HG02610 (cell line): ENCODE results near the gene ATP8B4.
"Not testable (repeated sequence)": the region's sequence is repeated elsewhere in the genome, so short reads cannot be mapped to it uniquely, and the experiment has no call there.

ENCODE experiments used
- ATAC-seq: cut with Tn5 transposase; IDR thresholded peaks from one replicate; pipeline ENCODE4 v1.9.1; 2021; ENCODE audit warnings: mild to moderate bottlenecking, moderate library complexity; ENCODE audit not compliant: unreplicated experiment

The ATP8B4 gene, protein sequence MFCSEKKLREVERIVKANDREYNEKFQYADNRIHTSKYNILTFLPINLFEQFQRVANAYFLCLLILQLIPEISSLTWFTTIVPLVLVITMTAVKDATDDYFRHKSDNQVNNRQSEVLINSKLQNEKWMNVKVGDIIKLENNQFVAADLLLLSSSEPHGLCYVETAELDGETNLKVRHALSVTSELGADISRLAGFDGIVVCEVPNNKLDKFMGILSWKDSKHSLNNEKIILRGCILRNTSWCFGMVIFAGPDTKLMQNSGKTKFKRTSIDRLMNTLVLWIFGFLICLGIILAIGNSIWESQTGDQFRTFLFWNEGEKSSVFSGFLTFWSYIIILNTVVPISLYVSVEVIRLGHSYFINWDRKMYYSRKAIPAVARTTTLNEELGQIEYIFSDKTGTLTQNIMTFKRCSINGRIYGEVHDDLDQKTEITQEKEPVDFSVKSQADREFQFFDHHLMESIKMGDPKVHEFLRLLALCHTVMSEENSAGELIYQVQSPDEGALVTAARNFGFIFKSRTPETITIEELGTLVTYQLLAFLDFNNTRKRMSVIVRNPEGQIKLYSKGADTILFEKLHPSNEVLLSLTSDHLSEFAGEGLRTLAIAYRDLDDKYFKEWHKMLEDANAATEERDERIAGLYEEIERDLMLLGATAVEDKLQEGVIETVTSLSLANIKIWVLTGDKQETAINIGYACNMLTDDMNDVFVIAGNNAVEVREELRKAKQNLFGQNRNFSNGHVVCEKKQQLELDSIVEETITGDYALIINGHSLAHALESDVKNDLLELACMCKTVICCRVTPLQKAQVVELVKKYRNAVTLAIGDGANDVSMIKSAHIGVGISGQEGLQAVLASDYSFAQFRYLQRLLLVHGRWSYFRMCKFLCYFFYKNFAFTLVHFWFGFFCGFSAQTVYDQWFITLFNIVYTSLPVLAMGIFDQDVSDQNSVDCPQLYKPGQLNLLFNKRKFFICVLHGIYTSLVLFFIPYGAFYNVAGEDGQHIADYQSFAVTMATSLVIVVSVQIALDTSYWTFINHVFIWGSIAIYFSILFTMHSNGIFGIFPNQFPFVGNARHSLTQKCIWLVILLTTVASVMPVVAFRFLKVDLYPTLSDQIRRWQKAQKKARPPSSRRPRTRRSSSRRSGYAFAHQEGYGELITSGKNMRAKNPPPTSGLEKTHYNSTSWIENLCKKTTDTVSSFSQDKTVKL

DNA sequence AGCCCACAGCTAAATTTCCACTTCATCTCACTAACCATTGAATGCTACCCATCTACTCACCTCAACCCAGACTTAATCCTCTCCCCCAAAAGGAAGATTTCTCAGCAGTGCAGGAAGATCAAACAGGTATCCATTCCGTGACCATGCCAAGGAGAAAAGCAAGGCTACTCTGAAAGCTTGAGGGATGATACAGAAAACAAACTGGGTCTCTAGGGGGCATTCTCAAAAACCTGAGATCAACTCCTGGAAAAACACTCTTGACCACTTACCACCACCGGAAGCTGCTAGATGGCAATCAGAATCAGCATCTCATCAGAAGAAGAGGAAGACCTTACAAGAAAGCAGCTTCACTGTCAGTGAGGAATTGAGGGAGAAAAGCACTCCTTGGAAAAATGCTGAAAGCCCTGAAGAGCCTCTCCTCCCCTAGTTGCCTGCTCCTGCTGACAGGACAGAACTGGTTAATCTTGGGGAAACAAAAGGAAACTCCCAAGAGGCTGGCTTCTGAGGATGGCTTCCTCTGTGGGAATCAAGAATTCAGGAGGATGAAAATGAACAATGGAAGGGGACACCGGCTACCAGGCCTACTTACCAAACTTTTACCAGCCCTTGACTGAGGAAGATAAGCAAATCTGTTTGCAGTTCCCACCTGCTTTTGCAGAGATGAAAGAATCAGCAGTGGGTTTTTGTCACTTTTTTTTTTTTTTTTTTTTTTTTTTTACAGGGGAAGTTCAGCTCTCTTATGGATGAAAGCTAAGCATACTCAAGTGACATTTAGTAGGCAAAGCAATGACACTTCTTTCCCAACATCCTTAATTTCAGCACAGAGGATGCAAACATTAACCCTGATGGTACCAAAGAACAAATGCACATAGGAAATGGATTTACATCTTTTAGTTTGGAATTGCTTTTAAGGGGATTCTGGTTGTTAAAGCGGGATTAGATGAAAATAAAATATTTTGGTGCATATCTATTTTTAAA is at the start of gene ATP8B4:
Gene ATP8B4 (minus strand): TSS at position 171 of the 978 bp plus-strand sequence. CDS start 12,267 bp downstream, outside the sequence.
- ATAC-seq: no peak

DNA sequence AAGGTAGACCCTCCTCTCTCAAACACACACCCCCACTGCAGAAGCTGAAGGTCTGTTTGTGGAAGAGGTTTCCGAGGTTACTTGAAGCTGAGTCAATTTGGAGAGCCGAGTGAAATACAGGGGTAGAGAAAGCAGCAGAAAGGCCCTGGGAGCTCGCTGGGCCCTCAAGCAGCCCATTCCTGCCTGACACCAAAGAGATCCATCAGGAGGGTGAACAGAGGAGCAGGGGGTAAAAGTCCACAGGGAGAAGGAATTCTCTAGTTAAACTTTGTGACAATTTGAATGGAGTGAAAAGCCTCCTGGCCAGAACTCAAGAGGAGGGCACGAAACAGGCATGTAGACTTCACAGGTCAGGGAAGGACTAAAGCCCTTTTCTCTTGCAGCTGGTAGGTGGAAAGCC is 49.3 kb upstream of the ATP8B4 start:
- ATAC-seq: no peak

DNA sequence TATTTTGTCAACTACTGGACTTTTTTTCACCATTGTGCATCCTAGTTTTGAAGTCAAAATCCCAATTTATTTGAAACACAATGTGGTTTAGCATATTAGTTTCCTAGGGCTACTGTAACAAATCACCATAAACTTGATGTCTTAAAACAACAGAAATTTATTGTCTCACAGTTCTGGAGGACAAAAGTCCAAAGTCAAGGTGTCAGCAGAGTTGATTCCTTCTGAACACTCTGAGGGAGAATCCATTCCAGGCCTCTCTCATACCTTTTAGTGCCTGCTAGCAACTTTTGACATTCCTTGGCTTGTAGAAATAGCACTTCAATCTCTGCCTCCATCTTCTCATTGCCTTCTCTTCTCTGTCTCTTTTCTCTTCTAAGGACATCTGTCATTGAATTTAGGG is 48.1 kb upstream of the ATP8B4 start:
- no peak for ATAC-seq

DNA sequence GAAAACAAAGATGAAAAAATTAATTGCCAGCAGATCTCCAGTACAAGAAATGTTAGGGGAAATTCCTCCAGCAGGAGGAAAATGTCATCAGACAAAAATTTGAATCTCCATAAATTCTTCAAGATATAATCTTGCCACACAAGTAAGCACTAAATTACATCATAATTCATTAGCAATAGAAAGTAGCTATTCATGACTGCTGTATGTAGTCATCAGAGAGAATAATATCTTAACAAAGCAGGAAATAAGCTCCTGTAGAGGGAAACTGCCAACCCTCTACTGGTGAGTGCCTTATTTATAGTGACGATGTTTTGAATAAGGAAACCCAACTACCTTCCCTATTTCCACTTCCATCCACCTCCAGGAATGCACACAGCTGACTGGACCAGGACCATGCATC is 47.2 kb upstream of the ATP8B4 start:
- ATAC-seq: no peak

DNA sequence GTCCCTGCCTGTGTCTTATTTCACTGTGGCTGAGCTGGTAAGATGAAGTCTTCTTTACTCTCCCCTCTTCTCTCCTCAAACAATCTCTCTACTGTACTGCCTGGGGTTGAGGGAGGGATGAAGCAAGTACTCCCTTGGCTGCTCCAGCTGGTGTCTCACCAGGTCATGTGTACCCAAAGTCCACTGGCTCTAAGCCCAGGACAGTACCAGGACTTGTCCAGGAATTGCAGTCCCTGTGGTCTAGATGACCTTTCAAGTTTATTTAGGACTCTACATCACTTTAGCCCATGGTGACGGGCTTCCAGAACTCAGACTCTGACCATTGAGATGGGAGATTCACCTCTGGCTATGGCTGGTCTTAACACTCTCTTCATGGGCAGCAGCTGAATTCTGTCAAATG is 45.4 kb upstream of the ATP8B4 start:
- no peak for ATAC-seq

DNA sequence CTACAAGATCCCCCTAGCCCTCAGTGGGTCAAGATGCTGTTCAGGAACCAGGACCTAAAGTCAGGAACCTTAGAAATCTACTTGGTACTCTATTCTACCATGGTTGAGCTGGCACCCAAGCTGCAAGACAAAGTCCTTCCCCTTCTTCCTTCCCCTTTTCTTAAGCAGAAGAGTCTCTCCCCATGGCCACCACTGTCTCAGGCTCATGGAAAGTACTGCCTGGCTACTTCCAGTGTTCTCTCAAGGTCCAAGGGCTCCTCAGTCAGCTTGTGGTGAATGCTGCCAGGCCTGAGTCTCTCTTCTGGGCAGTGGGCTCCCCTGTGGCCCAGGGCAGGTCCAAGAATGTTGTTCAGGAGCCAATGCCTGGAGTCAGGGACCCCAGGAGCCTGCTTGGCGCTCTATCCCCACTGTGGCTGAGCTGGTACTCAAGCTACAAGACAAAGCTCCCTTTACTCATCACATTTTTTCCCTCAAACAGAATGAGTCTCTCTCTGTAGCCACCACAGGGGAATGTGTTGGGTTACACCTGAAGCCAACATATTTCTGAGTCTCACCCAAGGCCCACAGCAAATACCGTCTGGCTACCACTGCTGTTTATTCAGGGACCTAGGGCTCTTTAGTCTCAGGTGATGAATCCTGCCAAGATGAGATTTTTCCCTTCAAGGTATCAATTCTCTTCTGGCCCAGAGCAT is 44.8 kb upstream of the ATP8B4 start:
- ATAC-seq: no peak

DNA sequence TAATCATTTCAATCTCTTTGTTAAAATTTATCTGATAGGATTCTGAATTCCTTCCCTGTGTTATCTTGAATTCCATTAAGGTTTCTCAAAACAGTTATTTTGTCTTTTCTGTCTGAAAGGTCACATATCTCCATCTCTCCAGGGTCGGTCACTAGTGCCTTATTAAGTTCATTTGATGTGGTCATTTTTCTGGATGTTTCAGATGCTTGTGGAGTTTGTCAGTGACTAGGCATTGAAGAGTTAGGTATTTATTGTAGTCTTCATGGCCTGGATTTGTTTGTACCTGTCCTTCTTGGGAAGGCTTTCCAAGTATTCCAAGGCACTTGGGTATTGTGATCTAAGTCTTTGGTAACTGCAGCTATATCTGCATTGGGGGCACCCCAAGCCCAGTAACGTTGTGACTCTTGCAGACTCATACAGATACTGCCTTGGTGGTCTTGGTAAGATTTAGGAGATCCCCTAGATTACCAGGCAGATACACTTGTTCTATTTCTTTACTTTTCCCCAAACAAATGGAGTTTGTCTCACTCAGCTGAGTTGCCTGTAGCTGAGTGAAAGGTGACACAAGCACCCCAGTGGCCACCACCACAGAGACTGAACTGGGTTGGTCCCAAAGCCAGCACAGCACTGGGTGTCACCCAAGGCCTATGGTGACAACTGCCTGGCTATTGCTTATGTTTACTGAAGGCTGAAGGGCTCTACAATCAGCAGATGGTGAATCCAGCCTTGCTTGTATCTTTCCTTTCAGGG is 44.1 kb upstream of the ATP8B4 start:
- no peak for ATAC-seq

DNA sequence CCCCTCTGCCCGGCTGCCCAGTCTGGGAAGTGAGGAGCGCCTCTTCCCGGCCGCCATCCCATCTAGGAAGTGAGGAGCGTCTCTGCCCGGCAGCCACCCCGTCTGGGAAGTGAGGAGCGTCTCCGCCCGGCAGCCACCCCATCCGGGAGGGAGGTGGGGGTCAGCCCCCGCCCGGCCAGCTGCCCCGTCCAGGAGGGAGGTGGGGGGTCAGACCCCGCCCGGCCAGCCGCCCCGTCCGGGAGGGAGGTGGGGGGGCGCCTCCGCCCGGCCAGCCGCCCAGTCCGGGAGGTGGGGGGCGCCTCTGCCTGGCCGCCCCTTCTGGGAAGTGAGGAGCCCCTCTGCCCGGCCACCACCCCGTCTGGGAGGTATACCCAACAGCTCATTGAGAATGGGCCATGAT is 39.2 kb upstream of the ATP8B4 start:
- ATAC-seq: not testable (repeated sequence)

DNA sequence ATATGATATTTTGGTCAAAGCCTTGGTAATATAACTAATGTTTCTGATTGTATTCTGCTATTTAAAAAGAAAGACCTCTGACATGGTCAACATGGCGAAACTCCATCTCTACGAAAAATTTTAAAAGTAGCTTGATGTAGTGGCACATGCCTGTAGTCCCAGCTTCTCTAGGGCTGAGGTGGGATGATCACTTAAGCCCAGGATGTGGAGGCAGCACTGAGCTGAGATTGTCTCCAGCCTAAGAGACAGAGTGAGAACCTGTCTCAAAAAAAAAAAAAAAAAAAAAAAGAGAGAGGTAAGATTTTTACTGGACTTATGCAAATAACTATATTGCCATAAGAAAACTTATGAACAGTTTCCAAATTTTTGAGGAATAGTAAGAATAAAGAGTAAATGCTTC is 32.4 kb upstream of the ATP8B4 start:
- ATAC-seq: no peak

DNA sequence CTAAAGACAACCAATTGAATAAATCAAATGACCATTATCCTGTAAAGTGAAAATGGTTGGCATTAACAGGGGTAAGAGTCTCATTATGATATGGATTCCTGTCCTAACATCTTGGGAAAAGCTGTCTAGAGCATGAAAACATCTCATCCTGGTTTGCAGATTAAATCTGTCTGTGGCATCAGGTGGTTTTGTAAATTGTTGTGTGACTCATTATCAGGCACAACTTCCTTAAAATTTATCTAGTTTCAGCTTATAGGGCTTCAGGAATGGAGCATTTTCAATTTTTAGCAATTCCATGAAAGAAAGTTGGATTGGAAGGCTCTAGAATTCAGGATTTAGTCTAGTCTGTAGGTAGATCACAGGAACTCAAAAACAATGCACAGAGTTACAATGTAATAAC is 31.8 kb upstream of the ATP8B4 start:
- no peak for ATAC-seq

DNA sequence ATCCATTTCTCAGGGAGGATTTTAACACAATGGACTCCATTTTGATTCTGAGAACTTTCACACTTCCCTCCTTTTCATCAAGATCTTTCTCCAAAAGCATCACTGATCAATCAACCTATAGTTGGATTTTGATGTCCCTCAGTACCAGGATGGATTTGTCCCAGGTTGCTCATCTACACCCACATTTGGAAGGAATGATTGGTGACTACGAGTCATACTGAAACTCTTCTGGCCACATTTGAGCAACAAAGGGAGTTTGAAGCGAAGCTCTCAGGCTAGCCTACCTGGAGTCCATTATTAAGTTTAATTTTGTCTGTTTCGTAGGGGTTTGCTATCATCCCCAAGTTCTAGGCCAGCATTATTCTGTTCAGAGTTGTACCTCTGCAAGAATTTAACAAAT is 31.3 kb upstream of the ATP8B4 start:
- no peak for ATAC-seq

DNA sequence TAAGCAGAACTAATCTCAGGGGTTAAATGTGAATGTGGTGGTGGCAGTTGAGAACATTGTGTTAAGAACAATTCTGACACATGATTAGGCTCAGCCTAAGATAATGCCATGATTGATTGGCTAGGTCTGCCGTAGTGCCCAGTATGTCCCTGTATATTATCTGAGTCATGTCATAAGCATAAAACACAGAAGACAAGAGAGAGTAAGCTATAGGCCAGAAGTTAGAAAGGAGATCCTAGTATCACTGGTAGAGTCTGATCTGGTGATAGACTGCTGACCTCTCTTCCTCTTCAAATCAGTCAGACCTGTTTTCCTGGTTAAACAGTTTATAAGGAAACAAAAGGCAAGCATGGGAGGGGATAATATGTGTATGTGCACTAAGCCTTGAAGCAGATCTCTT is 30.1 kb upstream of the ATP8B4 start:
- ATAC-seq: no peak

DNA sequence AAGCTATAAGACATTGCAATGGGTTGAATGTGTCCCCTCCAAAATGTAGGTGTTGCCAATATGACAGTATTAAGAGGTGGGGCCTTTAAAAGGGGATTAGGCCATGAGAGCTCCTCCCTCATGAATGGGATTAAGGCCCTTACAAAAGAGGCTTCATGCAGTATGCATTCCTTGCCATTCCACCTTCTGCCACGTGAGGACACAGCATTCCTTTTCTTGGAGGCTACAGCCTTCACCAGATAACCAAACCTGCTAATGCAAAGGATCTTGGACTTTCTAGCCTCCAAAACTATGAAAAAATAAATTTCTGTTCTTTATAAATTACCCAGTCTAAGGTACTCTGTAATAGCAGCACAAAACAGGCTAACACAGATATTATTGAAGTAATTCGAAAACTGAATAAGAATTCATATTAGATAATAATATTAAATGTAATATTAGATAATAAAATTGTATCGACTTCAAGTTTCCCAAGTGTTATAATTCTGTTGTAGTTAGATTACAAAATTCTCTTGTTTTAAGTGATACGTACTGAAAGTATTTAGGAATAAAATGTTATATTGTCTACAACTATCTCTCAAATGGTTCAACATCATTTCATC is 29.4 kb upstream of the ATP8B4 start:
- ATAC-seq: no peak

DNA sequence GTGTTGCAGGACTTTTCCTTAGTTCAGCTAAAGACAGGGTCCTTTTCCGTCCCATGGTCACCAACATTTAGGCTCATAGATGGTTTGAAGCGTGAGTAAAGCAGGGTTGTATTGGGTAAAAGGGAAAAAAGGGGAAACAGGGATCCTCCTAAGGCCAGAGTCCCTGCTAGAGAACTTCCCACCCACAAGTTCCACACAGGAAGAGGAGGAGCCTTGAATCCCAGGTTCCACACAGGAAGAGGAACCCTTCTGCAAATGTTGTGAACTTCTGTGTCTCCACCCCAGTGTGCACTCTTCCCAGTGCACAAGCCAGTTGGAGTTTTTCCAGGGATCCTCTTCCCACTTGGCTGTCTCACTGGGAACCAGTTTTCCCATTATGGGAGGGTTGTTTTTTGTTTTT is 27.6 kb upstream of the ATP8B4 start:
- no peak for ATAC-seq

DNA sequence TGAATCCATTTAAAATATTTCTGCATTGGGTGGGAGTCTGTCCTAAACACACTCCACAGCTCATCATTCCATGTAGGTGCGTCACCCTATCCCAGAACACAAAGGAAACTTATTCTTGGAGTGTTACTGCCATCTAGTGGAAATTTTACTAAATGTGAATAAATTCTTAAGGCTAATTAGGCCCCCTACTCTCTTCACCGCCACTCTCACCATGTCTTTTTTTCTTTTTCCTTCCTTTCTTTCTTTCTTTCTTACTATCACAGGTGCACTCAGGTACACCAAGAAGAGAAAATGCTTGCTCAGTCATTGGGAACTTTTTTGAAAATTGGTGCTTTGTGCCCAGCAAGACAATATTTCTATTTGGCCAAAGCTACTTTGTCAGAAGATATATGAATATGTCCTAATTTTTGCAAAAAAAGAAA is 26.4 kb upstream of the ATP8B4 start:
- ATAC-seq: peak; percentile 47

DNA sequence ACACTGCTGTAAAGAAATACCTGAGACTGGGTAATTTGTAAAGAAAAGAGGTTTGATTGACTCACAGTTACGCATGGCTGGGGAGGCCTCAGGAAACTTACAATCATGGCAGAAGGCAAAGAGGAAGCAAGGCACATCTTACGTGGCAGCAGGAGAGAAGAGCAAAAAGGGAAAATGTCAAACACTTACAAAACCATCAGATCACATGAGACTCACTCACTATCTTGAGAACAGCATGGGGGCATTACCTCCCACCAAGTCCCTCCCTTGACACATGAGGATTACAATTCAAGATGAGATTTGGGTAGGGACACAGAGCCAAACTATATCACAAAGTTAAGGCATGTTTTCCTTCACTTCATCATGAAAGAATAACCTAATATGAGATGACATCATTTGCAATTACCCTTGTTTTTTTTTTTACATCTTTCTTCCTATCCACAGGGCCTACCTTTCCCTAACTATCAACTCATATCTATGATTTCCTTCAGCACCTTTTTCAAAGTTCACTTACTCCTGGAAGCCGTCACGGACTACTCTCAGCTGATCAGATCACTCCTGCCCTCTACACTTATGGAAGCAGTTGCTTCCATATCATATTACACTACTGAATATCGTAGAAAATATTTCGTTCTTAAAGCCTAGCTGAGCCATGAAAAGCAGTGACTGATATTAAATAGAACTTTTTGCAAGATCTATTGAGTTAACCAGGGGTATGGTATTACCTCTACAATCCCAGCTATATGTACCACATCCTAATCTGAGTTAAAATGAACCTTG is 25.5 kb upstream of the ATP8B4 start:
- no peak for ATAC-seq

DNA sequence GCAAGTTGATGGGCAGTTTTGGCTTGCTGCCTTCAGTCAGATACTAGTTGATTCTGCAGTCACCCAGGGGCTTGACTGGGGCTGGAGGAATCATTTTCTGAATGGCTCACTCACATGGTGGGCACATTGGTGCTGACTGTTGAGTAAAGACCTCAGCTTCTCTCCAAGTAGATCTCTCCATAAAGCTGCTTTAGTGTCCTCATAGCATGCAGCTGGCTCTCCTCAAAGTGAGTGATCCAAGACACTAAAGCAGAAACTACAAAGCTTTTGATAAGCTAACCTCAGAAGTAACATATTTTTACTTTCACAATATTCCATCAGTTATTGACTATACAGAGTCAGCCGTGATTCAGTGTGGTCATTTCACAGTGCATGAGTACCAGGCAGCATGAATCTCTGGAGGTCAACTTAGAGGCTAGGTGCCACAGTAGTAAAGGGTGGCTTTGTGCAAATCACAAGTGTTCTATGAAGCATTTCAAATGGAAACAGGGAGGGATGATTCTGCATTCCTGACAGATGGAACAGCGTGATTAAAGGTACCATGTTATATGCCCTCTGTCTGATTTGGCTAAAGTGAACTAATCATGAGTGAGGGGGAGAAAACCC is 24.3 kb upstream of the ATP8B4 start:
- no peak for ATAC-seq
